Measurements from ENCODE around the gene NR1H4.
A peak's percentile ranks its signal among the peaks of the same experiment; 100 is the strongest.

Gene NR1H4

GRCh38 chr12:100574187-100575074 is 100.8 kb downstream of the NR1H4 start:
- peak overlapping the region; percentile 70 for H3K27ac ChIP-seq

GRCh38 chr12:100576331-100577036 is 102.8 kb downstream of the NR1H4 start:
- H3K27ac ChIP-seq, result no peak overlapping the region
- TF ChIP-seq CTCF (IDR thresholded peaks at IDR 0.05) (no peak), ZFX (IDR thresholded peaks at IDR 0.05; ENCODE audit: borderline replicate concordance) (no peak)

More at GRCh38 chr12:100574187-100575074, 100.8 kb downstream of the NR1H4 start:
- TF ChIP-seq CTCF (IDR thresholded peaks at IDR 0.05), result no peak
- no peak for TF ChIP-seq ZFX (IDR thresholded peaks at IDR 0.05; ENCODE audit: borderline replicate concordance)

GRCh38 chr12:100578923-100579322 is 105.3 kb downstream of the NR1H4 start:
- TF ChIP-seq ZFX (IDR thresholded peaks at IDR 0.05; ENCODE audit: borderline replicate concordance), result no peak
- no peak for TF ChIP-seq CTCF (IDR thresholded peaks at IDR 0.05)
- no peak overlapping the region for H3K27ac ChIP-seq

- no peak for TF ChIP-seq CTCF (IDR thresholded peaks at IDR 0.05)
- TF ChIP-seq ZFX (IDR thresholded peaks at IDR 0.05; ENCODE audit: borderline replicate concordance), result no peak
- H3K27ac ChIP-seq, result no peak overlapping the region
Measured at GRCh38 chr12:100579844-100580243, 106.2 kb downstream of the NR1H4 start.

- no peak for TF ChIP-seq ZFX (IDR thresholded peaks at IDR 0.05; ENCODE audit: borderline replicate concordance)
- TF ChIP-seq CTCF (IDR thresholded peaks at IDR 0.05), result no peak
- no peak overlapping the region for H3K27ac ChIP-seq
Measured at GRCh38 chr12:100584256-100584655, 110.6 kb downstream of the NR1H4 start.

- TF ChIP-seq ZFX (IDR thresholded peaks at IDR 0.05; ENCODE audit: borderline replicate concordance) (no peak), CTCF (IDR thresholded peaks at IDR 0.05) (no peak)
- no peak overlapping the region for H3K27ac ChIP-seq
Measured at GRCh38 chr12:100591979-100592378, 118.3 kb downstream of the NR1H4 start.

GRCh38 chr12:100593490-100593889 is 119.8 kb downstream of the NR1H4 start:
- TF ChIP-seq ZFX (IDR thresholded peaks at IDR 0.05; ENCODE audit: borderline replicate concordance) (no peak), CTCF (IDR thresholded peaks at IDR 0.05) (no peak)
- no peak overlapping the region for H3K27ac ChIP-seq
